Right lobe of liver (tissue), 4 donors: Measurements from ENCODE around the gene SLC47A2.

Source experiments
- CTCF ChIP-seq, 4 donors: fragments of 200-600 bp in 3 of 4; fragments of 450-650 bp in 1 of 4; IDR thresholded peaks; one replicate each; pipeline versions ENCODE4 v1.5.1 to v1.8.0; 2016 to 2022; ENCODE audit warnings: antibody characterized with exemption in 4 of 4, mild to moderate bottlenecking in 2 of 4
- POLR2A ChIP-seq: fragments of 450-650 bp; IDR thresholded peaks from one replicate; pipeline ENCODE4 v1.6.1; 2017; ENCODE audit warnings: antibody characterized with exemption, mild to moderate bottlenecking
- donor health status: DM: no; HTN: no; CAD: no.
- donor health status: DM: no; HTN: no; CAD: no.
- donor health status: DM: no; HTN: yes; CAD: no.

GRCh38 chr17:19741832-19742457, 25.6 kb upstream of the SLC47A2 start:
- TF ChIP-seq CTCF (IDR thresholded peaks at IDR 0.05) (no peak), POLR2A (no peak)
